HG03565 (cell line): ENCODE measurements around the gene TGFB3.
A peak's percentile ranks its signal among the peaks of the same experiment; 100 is the strongest.

ENCODE experiments used
- ATAC-seq: cut with Tn5 transposase; IDR thresholded peaks from one replicate; pipeline ENCODE4 v1.9.1; 2021; ENCODE audit warnings: mild to moderate bottlenecking, moderate library complexity; ENCODE audit not compliant: unreplicated experiment

Gene TGFB3

DNA sequence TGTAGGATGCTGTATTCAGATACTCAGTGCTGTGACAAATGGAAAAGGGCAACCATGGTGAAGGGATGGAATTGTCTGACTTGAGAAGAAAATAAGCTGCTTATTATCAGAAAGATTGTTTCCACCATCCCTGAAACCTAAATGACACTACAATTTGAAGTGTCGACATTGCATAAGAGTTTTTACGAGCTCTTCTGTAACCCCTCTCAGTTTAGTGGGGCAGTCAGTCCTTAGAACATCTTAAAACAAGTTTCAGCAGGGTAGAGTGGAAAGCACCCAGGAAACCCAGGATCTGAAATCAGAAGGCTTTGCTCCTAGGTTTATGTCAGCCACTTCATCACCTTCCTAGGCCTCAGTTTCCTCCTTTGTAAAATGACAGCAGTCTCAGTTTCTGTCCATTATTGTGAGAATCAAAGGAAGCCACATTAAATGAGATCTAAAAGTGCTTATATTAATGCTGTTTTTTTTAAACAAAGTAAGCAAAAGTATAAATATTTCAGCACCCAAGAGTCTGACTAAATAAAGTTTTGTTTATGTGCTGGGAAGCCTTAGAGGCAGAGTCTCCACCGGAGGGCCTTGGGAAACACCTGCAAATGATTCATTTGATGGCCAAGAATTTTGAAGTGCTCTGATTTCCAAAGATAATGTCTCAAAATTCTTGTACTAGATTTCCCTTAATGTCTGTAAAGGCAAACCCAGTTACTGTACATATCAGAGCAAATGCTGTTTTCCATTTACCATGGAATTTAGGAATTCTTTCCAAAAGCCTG is 5.6 kb upstream of the TGFB3 start:
- no peak for ATAC-seq

DNA sequence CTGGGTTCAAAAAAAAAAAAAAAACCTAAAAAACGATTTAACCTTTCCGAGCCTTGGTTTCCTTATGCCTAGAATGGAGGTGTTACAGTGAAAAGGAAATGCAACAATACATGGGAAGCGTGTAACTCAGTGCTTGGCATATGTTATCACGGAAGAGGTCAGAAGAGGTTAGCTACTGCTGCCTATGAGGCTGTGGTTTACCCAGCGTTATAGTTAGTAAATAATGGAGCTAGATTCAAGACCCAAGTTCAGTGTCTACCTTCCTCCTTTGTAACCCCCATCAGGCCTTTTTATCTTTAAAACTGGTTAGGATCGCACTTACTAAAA is 4.6 kb upstream of the TGFB3 start:
- ATAC-seq = no peak

DNA sequence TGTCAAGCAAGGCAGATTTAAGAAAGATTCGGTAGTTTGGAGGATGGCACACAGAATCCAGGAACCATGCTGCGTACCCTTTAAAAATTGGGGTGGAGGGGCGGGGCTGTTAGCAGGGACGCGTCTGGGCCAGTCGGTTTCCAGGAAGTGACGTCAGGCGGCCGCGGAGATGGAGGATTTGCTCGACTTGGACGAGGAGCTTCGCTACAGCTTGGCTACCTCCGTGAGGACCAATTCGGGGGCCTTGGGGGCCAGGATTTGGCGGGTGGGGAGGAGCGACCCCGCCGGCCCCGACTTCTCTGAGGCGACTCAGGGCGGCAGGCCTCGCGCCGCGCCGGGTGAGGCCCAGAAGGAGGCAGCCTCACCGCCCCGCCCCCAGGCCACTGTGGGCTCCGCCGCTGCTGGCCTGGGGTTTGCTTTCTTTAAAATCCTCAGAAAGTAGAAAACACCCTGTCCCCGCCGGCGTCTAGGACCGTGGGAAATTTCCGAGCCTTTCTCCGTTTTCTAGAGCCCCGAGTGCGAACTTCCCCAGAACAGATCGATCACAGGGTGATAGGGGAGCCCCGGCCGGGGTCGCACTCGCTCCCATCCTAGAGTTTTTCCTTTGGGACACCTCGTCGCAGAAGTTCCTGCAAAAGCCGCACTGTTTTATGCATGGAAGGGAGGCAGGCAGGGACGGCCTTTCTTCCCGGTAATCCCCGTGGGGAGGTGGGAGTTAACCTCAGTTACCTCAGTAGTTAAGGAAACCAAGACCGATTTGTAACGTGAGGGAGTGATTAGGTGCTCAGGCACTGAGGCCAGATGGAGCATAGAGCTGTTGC is 4.0 kb upstream of the TGFB3 start, which contains the start of gene IFT43:
Gene IFT43 (plus strand): TSS at position 146 of the 821 bp plus-strand sequence. CDS start 24 bp downstream, at position 170.
- peak; percentile 50 for ATAC-seq

GRCh38 chr14:75984674-75985073 is 2.9 kb upstream of the TGFB3 start:
- no peak for ATAC-seq

DNA sequence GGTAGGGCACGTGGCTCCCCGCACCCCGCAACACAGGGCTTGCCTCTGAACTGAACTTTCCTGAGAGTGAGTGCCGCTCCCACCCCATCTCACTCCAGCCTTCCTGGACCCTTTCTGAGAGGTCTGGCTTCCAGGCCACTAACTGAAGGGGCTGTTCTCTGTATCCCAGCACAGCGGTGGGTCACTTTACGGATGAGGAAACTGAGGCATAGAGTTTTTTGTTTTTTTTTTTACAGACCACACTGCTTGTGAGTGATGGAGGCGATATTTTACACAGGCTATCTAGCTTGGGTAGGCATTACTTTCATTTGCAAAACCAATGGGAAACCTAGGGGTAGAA is 1.2 kb upstream of the TGFB3 start:
- ATAC-seq = no peak

DNA sequence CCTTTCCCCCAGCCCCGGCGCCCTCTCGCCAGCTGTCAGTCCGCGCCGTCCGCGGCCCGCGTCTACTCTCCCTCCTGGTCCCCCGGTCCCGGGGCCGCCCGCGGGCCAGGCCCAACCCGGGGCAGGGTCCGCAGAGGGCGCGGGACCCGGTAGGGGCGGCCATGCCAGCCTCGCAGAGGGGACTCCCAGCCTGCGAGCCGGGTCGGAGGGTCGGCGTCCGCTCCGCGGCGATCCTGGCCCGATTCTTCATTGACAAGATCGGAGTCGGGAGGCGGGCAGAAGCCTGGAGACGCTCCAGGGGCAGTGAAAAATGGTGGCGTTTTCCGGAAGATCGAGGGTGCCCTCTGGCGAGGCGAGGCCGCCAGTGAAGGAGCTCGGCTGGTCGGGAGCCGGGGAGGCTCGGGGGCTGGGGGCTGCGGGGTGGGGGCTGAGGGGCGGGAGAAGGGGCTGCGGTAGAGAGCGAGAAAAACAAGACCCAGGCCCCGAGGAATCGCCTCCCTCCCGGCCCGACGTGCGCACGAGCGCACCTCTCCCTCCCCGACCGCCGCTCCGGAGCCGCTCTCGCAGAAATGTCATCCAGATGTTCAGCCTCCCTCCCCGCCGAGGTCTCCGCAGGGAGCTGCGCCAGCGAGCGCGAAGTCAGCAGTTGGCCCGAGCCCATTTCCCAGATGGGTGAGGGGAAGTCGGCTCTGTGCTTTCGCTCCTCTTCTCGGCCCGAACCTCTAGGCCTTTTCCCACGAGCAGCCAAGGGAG is 647 bp upstream of the TGFB3 start:
- ATAC-seq = no peak

DNA sequence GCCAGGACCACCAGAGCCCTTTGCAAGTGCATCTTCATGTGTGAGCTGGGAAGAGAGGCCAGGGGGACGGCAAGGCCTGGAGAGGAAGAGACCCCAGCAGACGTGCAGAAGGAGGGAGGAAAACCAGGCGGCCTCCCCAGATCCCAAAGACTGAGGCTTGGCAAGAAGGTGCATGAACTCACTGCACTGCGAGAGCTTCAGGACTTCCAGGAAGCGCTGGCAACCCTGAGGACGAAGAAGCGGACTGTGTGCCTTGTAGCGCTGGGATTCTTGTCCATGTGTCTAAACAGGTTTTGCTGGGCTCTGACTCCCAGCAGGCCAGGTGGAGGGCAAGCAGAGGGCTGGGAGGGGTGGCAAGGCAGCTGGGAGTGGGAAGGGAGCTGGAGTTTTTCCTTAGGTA is 939 bp downstream of the TGFB3 start:
- no peak for ATAC-seq

- no peak for ATAC-seq
Measured at GRCh38 chr14:75979648-75980565, 1.9 kb downstream of the TGFB3 start.

- ATAC-seq = no peak
Measured at GRCh38 chr14:75979071-75979571, 2.7 kb downstream of the TGFB3 start.

- no peak for ATAC-seq
Measured at GRCh38 chr14:75978249-75978731, 3.5 kb downstream of the TGFB3 start.

- ATAC-seq = no peak
Measured at GRCh38 chr14:75977582-75977943, 4.2 kb downstream of the TGFB3 start.

DNA sequence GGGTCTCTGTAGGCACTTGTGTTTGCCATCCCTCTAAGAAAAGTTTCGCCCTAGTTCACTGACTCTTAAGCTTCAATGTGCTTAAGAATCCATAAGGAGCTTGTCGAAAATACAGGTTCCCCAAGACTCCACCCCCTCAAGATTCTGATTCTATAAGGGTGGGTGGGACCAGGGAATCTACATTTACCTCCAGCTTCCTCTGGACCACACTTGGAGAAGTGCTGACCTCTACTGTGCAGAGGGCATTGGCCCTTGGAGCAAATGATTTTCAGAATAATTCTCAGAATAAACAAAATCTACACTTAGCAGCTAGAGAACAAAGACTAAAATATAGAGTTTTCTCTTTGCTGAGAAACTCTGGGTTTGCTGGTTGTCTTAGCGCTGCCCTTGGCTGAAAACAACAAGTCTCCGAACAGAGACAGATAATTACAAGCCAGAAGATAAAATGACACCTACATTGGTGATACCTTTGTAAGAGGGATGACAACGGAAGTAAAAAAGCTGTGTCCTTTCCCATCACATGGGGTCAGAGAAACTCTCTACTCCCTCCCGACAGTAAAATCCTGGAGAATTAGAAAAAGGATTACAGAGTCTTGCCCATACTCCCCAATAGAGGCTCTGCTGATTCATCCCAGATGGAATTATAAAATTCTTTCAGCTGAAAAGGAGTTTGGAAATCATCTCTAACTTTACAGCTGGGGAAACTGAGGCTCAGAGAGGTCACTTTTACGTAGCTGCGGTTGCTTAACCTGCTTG is 4.8 kb downstream of the TGFB3 start:
- no peak for ATAC-seq

GRCh38 chr14:75972801-75973421 is 8.9 kb downstream of the TGFB3 start:
- no peak for ATAC-seq

DNA sequence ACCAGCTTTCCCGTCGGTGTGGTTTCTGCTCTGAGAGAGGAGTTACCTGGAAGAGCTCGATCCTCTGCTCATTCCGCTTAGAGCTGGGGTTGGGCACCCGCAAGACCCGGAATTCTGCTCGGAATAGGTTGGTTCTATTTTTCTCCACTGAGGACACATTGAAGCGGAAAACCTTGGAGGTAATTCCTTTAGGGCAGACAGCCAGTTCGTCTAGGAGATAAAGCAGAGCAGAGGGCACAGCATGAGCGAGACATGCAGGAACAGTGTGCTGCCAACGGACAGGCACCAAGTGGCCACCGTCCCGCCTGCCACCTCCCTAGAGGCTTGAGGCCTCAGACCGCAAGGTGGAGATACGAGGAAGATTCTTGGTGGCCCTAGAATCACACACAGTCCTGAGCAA is 10.3 kb downstream of the TGFB3 start:
- ATAC-seq = no peak

DNA sequence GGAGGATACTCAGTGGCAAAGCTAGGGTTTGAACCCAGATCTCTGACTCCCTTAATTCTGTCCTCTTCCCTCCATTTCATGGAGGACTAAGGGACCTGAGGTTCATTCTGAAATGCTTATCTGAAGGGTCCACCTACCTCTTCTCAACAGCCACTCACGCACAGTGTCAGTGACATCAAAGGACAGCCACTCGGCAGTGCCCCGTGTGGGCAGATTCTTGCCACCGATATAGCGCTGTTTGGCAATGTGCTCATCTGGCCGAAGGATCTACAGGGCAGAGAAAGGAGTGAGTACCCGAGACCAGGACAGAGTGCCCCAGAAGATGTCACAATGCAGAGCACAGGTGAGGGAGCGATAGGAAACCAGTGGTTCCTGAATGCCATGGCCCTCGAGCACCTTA is 10.8 kb downstream of the TGFB3 start:
- ATAC-seq = no peak

DNA sequence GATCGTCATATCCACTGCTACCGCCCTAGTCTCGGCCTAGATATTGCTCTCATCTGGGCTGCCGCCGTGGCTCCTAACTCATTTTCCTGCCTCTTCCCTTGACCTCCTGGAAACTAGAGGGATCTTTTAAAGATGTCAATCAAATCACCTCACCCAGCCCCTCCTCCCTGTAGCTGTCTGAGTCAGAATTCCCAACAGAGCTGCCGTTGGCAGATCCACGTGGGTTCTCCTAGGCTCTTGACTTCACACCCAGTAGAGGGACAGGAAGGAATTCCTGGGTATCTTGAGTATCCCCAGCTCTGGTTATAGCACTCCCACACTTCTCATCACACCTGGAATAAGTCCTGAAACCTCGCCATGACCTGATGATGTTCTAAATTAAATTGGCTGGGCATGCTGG is 11.9 kb downstream of the TGFB3 start:
- ATAC-seq = no peak

DNA sequence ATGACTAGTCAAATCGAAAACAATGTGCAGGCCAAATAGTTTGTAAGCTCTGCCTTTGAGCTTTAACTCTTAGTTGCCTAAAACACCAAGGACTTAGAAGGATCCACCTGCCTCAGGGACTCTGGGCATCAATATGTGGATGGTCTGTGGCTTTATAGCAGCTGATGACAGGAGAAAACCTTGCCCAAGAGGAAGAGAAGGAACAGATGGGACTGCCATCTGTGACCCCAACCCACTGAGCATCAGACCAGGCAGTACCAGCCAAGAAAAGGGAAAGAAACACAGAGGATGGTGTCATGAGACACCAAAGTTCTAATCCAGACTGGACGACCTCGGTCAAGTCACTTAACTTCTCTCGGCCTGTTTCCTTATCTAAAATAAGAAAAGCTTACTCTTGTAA is 12.7 kb downstream of the TGFB3 start:
- no peak for ATAC-seq

DNA sequence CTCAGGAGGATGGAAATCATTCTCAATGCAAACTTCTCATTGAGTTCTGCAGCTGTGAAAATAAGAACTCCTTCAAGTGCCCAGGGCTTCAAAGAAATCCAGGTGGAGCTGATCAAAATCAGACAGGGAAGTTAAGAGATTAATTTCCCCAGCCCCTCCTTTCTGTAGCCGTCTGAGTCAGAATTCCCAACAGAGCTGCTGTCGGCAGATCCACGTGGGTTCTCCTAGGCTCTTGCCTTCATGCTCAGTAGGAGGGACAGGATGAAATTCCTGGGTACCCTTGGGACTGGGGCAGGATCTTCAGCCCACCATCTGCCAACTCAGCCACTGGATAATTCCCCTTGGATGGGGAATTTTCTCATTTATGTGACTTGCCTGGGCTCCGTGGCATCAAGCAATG is 13.3 kb downstream of the TGFB3 start:
- no peak for ATAC-seq

GRCh38 chr14:75967866-75968265 is 13.9 kb downstream of the TGFB3 start:
- ATAC-seq = no peak
